PC-9 (cell line): Measurements from ENCODE around the gene CNIH3. TPM values are rescaled to one million over a fixed set of nuclear protein-coding genes. Genes with fewer than 3 reads are reported as not detected.

ENCODE experiments used
- BruUV-seq: library from RNA; stranded (reverse); fragments of 400-500 nt; replicated peaks from 2 replicates; lab custom pipeline; 2021; lab: Mats Ljungman, UMichigan
- CTCF ChIA-PET: fragments of 300-600 bp; sonication (Branson Sonifier 250); formaldehyde crosslinking; loops from one replicate; lab custom pipeline; 2022; ENCODE audit warnings: antibody characterized with exemption; lab: Charles Lee
- POLR2A ChIA-PET: fragments of 300-600 bp; sonication (Branson Sonifier 250); formaldehyde crosslinking; loops from one replicate; lab custom pipeline; 2022; ENCODE audit warnings: antibody characterized with exemption; ENCODE audit not compliant: unreplicated experiment; lab: Charles Lee
- DNase-seq, 2 experiments: peaks; one replicate each; pipeline versions ENCODE4 v3.0.0 to v3.0.0-alpha.2; 2015 to 2022; ENCODE audit warnings: mixed read lengths in 1 of 2
- H2AFZ ChIP-seq: fragments of 200-600 bp; sonication (generic); 2 replicates; pipeline ENCODE4 v1.8.1; 2017; ENCODE audit warnings: antibody characterized with exemption
- H3F3A ChIP-seq: fragments of 200-600 bp; sonication (generic); 2 replicates; pipeline ENCODE4 v1.8.1; 2017; ENCODE audit warnings: antibody characterized with exemption, mild to moderate bottlenecking, low read depth; ENCODE audit not compliant: insufficient read depth
- H3K27ac ChIP-seq: fragments of 200-600 bp; sonication (generic); 2 replicates; pipeline ENCODE4 v1.6.1; 2016; ENCODE audit warnings: mixed run types
- H3K27me3 ChIP-seq: fragments of 200-600 bp; sonication (generic); 2 replicates; pipeline ENCODE4 v1.6.1; 2016; ENCODE audit warnings: low read depth, mixed run types; ENCODE audit not compliant: insufficient read depth
- H3K36me3 ChIP-seq: fragments of 200-600 bp; sonication (generic); 2 replicates; pipeline ENCODE4 v1.6.1; 2016; ENCODE audit warnings: low read depth, mixed run types
- H3K4me1 ChIP-seq: fragments of 200-600 bp; sonication (generic); replicated peaks from 2 replicates; pipeline ENCODE4 v1.6.1; 2016; ENCODE audit warnings: mixed run types; ENCODE audit not compliant: insufficient read depth
- H3K4me2 ChIP-seq: fragments of 200-600 bp; sonication (generic); 2 replicates; pipeline ENCODE4 v1.6.1; 2017; ENCODE audit warnings: mixed run types
- H3K4me3 ChIP-seq: fragments of 200-600 bp; sonication (generic); 2 replicates; pipeline ENCODE4 v1.6.1; 2016; ENCODE audit warnings: mixed run types
- H3K79me2 ChIP-seq: fragments of 200-600 bp; sonication (generic); 2 replicates; pipeline ENCODE4 v1.6.1; 2017; ENCODE audit warnings: low read depth, mixed run types
- H3K9me2 ChIP-seq: fragments of 200-600 bp; sonication (generic); 2 replicates; pipeline ENCODE4 v1.8.1; 2017; ENCODE audit warnings: mild to moderate bottlenecking; ENCODE audit not compliant: insufficient read depth
- H3K9me3 ChIP-seq: fragments of 200-600 bp; sonication (generic); 2 replicates; pipeline ENCODE4 v1.8.1; 2016; ENCODE audit warnings: low read depth; ENCODE audit not compliant: insufficient read depth
- H4K20me1 ChIP-seq: fragments of 200-600 bp; sonication (generic); 2 replicates; pipeline ENCODE4 v1.8.1; 2017; ENCODE audit not compliant: insufficient read depth
- EZH2 ChIP-seq: fragments of 200-600 bp; sonication (generic); IDR thresholded peaks from 2 replicates; pipeline ENCODE4 v1.8.0; 2017; ENCODE audit warnings: antibody characterized with exemption, low read depth
- intact Hi-C: fragments of 100-400 bp; cut with micrococcal nuclease; formaldehyde crosslinking; loops from one replicate; pipeline ENCODE4 v1.10.0; 2022; ENCODE audit not compliant: unreplicated experiment
- total RNA-seq: library from RNA; stranded (reverse); gene quantifications from 2 replicates; pipeline ENCODE4 v1.2.3, GENCODE V29; 2021
- TF ChIP-seq, protein P1 (sequence below): fragments of 200-600 bp; sonication (generic); conservative IDR thresholded peaks from 2 replicates; pipeline ENCODE4 v1.6.1; 2017; ENCODE audit warnings: mixed run types, antibody characterized with exemption, mild to moderate bottlenecking, moderate library complexity

CNIH3 gene
- total RNA-seq, 1 experiment from 2014 or later = 8.4 TPM

DNA sequence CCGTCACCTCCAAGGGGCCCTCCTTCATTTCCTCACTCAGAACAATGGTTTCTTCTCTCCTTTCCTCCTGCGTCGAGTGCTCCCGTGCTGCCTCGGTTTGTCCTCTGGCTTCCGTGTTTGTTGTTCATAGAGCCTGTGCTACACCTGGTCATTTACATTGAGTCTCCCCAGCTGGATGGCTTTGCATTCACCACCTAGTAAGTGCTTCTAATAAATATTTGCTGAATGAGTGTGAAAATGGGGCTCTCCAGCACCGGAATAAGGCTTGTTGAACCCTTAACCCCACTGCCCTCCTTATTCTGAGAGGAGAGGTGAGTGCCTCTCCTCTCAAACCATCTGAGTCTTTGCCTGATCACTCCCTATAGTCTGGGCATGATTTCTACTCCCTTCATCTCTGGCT, 104.9 kb downstream of the CNIH3 start:
- no peaks in the 10 kb centered on the region; the same call in 1 of the 2 replicates for H4K20me1 ChIP-seq
- no TSS peak for BruUV-seq
- no peaks in the 10 kb centered on the region; the same call in 1 of the 2 replicates for H3F3A ChIP-seq
- no peak overlapping the region for H3K4me3 ChIP-seq
- H3K4me1 ChIP-seq = peaks cover 1% of the 10 kb centered on the region; the same call in 1 of the 2 replicates
- H3K9me2 ChIP-seq = no peaks in the 10 kb centered on the region
- no peak overlapping the region for H2AFZ ChIP-seq
- POLR2A ChIA-PET = no interaction called here
- no peak for TF ChIP-seq EZH2
- TF ChIP-seq, protein P1, sequence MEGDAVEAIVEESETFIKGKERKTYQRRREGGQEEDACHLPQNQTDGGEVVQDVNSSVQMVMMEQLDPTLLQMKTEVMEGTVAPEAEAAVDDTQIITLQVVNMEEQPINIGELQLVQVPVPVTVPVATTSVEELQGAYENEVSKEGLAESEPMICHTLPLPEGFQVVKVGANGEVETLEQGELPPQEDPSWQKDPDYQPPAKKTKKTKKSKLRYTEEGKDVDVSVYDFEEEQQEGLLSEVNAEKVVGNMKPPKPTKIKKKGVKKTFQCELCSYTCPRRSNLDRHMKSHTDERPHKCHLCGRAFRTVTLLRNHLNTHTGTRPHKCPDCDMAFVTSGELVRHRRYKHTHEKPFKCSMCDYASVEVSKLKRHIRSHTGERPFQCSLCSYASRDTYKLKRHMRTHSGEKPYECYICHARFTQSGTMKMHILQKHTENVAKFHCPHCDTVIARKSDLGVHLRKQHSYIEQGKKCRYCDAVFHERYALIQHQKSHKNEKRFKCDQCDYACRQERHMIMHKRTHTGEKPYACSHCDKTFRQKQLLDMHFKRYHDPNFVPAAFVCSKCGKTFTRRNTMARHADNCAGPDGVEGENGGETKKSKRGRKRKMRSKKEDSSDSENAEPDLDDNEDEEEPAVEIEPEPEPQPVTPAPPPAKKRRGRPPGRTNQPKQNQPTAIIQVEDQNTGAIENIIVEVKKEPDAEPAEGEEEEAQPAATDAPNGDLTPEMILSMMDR = no peak
- DNase-seq = no peak
- no peaks in the 10 kb centered on the region for H3K36me3 ChIP-seq
- no peaks in the 10 kb centered on the region for H3K79me2 ChIP-seq
- H3K27me3 ChIP-seq = no peaks in the 10 kb centered on the region
- intact Hi-C loops = no loop called here
- no peaks in the 10 kb centered on the region for H3K9me3 ChIP-seq
- CTCF ChIA-PET = no interaction called here
- no peak overlapping the region for H3K4me2 ChIP-seq
- no peak overlapping the region for H3K27ac ChIP-seq

DNA sequence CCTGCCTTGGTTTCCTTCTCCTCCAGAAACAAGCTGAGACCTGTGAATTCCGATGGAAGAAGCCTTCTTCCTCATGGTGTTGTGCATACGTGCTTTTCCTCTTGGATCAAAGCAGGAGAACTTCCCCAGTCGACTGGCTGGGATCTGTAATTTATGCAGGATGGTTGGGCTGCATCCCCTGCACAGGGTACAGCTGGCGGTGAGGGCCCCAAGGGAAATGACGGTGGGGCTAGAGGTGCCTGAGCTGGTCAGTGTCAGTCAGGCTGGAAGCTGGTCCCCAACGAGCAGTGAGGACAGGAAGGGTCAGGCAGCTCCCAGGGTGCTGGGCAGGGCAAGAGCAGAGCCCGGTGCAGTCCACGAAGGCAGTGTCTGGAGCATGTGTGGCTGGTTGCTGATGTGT, 106.7 kb downstream of the CNIH3 start:
- H3F3A ChIP-seq = no peaks in the 10 kb centered on the region; the same call in 1 of the 2 replicates
- H3K9me3 ChIP-seq = no peaks in the 10 kb centered on the region
- ChIA-PET POLR2A (no interaction called here), CTCF (interaction anchor here (1.0 kb wide), 1 partner anchor 148 kb away, joined by 14 read pairs; no protein-coding TSS in a partner anchor)
- no peak overlapping the region for H3K27ac ChIP-seq
- H3K4me3 ChIP-seq = no peak overlapping the region
- no peaks in the 10 kb centered on the region for H3K79me2 ChIP-seq
- DNase-seq = no peak
- no peaks in the 10 kb centered on the region for H3K9me2 ChIP-seq
- no peak overlapping the region for H2AFZ ChIP-seq
- TF ChIP-seq, protein P1 = no peak
- TF ChIP-seq EZH2 = no peak
- intact Hi-C loops = no loop called here
- no peaks in the 10 kb centered on the region for H3K36me3 ChIP-seq
- no peak overlapping the region for H3K4me2 ChIP-seq
- H4K20me1 ChIP-seq = no peaks in the 10 kb centered on the region
- H3K27me3 ChIP-seq = no peaks in the 10 kb centered on the region
- H3K4me1 ChIP-seq = peaks cover 17% of the 10 kb centered on the region
- no TSS peak for BruUV-seq

DNA sequence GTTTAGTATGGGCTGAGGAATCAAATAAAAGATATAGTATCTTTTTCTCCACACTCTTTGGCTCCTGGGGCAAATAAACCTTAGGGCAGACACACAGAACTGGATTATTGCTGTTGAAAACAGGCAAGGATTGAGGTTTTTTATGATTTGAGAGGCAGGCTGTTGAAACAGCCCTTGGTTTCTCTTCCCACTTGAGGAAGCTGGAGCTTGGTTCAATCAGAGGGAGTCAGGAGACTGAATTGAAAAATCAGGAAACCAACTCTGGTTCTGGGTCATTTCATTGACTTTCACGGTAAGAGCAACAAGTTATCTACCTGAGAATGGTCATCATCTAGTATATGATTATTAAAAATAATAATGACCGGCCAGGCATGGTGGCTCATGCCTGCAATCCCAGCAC, 108.4 kb downstream of the CNIH3 start:
- ChIA-PET CTCF (no interaction called here), POLR2A (no interaction called here)
- H3F3A ChIP-seq = no peaks in the 10 kb centered on the region; the same call in 1 of the 2 replicates
- no peaks in the 10 kb centered on the region for H4K20me1 ChIP-seq
- no peak for DNase-seq
- H3K27ac ChIP-seq = no peak overlapping the region
- no peaks in the 10 kb centered on the region for H3K36me3 ChIP-seq
- H3K4me1 ChIP-seq = peaks cover 18% of the 10 kb centered on the region
- H3K79me2 ChIP-seq = no peaks in the 10 kb centered on the region
- no peak overlapping the region for H3K4me2 ChIP-seq
- no peak overlapping the region for H2AFZ ChIP-seq
- H3K4me3 ChIP-seq = no peak overlapping the region
- no peaks in the 10 kb centered on the region for H3K9me3 ChIP-seq
- no TSS peak for BruUV-seq
- intact Hi-C loops = no loop called here
- H3K9me2 ChIP-seq = no peaks in the 10 kb centered on the region
- H3K27me3 ChIP-seq = no peaks in the 10 kb centered on the region
- no peak for TF ChIP-seq EZH2
- TF ChIP-seq, protein P1 = no peak
